Upper lobe of right lung (tissue), 1 donor: ENCODE measurements around the gene CACNG4. TPM values are rescaled to one million over a fixed set of nuclear protein-coding genes. Genes with fewer than 3 reads are reported as not detected.

Experiments
- ATAC-seq: fragments of 200-7000 bp; cut with Tn5 transposase; one replicate; pipeline ENCODE4 v1.9.1; 2020; ENCODE audit warnings: mild to moderate bottlenecking, moderate library complexity
- DNase-seq: peaks from one replicate; pipeline ENCODE4 v3.0.0-alpha.2; 2020
- H3K27ac ChIP-seq: fragments of 200-600 bp; one replicate; pipeline ENCODE4 v1.8.0; 2022
- H3K27me3 ChIP-seq: fragments of 200-600 bp; one replicate; pipeline ENCODE4 v1.8.0; 2022; ENCODE audit warnings: mild to moderate bottlenecking
- H3K36me3 ChIP-seq: fragments of 200-600 bp; one replicate; pipeline ENCODE4 v1.8.0; 2022
- H3K4me1 ChIP-seq: fragments of 200-600 bp; one replicate; pipeline ENCODE4 v1.8.0; 2022
- H3K4me3 ChIP-seq: fragments of 200-600 bp; one replicate; pipeline ENCODE4 v1.8.0; 2022; ENCODE audit warnings: mild to moderate bottlenecking
- H3K9me3 ChIP-seq: fragments of 200-600 bp; one replicate; pipeline ENCODE4 v1.8.0; 2022
- CTCF ChIP-seq: fragments of 200-600 bp; IDR thresholded peaks from one replicate; pipeline ENCODE4 v1.8.0; 2022; ENCODE audit warnings: antibody characterized with exemption
- intact Hi-C: fragments of 100-400 bp; cut with DNase I; formaldehyde crosslinking; loops from one replicate; pipeline ENCODE4 v1.11.0; 2022
- total RNA-seq: library from RNA; stranded (reverse); fragmentation: NEBNext Ultra II Directional; extraction: Animal tissue kit (Norgen Biotek cat#: 25700); gene quantifications from one replicate; pipeline ENCODE4 v1.2.1, GENCODE V29; 2021
- donor health status: DM: no; HTN: yes; CAD: no; lungs with severe emphysema.

The CACNG4 gene
- total RNA-seq, 1 donor from 2014 or later: 9.3 TPM

GRCh38 chr17:66930933-66931332 lies 33.6 kb upstream of the CACNG4 start:
- Histone ChIP-seq H3K9me3 (no peaks in the 10 kb centered on the region), H3K4me1 (no peaks in the 10 kb centered on the region), H3K4me3 (no peak overlapping the region), H3K27me3 (peaks cover 12% of the 10 kb centered on the region), H3K27ac (no peak overlapping the region), H3K36me3 (no peaks in the 10 kb centered on the region)
- no peak for TF ChIP-seq CTCF
- intact Hi-C loops: no loop called here
- DNase-seq: peak; percentile 29
- peak; percentile 70 for ATAC-seq

- Histone ChIP-seq H3K36me3 (no peaks in the 10 kb centered on the region), H3K9me3 (no peaks in the 10 kb centered on the region), H3K4me3 (no peak overlapping the region), H3K27ac (no peak overlapping the region), H3K27me3 (no peaks in the 10 kb centered on the region), H3K4me1 (no peaks in the 10 kb centered on the region)
- no peak for TF ChIP-seq CTCF
- intact Hi-C loops: no loop called here
- ATAC-seq (no peak), DNase-seq (peak; percentile 5)
Measured at GRCh38 chr17:66932311-66932710, 32.2 kb upstream of the CACNG4 start.

GRCh38 chr17:66934040-66934439 lies 30.5 kb upstream of the CACNG4 start:
- TF ChIP-seq CTCF: no peak
- no peak overlapping the region for H3K27ac ChIP-seq
- H3K27me3 ChIP-seq: no peaks in the 10 kb centered on the region
- H3K4me1 ChIP-seq: no peaks in the 10 kb centered on the region
- ATAC-seq: no peak
- intact Hi-C loops: no loop called here
- H3K4me3 ChIP-seq: no peak overlapping the region
- no peaks in the 10 kb centered on the region for H3K36me3 ChIP-seq
- no peaks in the 10 kb centered on the region for H3K9me3 ChIP-seq
- peak; percentile 16 for DNase-seq

- no peak overlapping the region for H3K27ac ChIP-seq
- no peak for TF ChIP-seq CTCF
- H3K4me3 ChIP-seq: no peak overlapping the region
- intact Hi-C loops: no loop called here
- H3K4me1 ChIP-seq: no peaks in the 10 kb centered on the region
- no peaks in the 10 kb centered on the region for H3K36me3 ChIP-seq
- peaks cover 3% of the 10 kb centered on the region for H3K27me3 ChIP-seq
- no peak for ATAC-seq
- H3K9me3 ChIP-seq: no peaks in the 10 kb centered on the region
- DNase-seq: no peak
Measured at GRCh38 chr17:66935717-66936116, 28.8 kb upstream of the CACNG4 start.

GRCh38 chr17:66938656-66939055 lies 25.9 kb upstream of the CACNG4 start:
- Histone ChIP-seq H3K4me1 (no peaks in the 10 kb centered on the region), H3K9me3 (no peaks in the 10 kb centered on the region), H3K27me3 (peaks cover 14% of the 10 kb centered on the region), H3K4me3 (no peak overlapping the region), H3K36me3 (no peaks in the 10 kb centered on the region), H3K27ac (no peak overlapping the region)
- intact Hi-C loops: no loop called here
- DNase-seq: peak; percentile 56
- ATAC-seq: no peak
- TF ChIP-seq CTCF: no peak

- Histone ChIP-seq H3K27me3 (peaks cover 14% of the 10 kb centered on the region), H3K4me3 (no peak overlapping the region), H3K27ac (no peak overlapping the region), H3K9me3 (no peaks in the 10 kb centered on the region), H3K4me1 (no peaks in the 10 kb centered on the region), H3K36me3 (no peaks in the 10 kb centered on the region)
- TF ChIP-seq CTCF: no peak
- ATAC-seq (no peak), DNase-seq (peak; percentile 29)
- intact Hi-C loops: no loop called here
Measured at GRCh38 chr17:66939461-66940114, 24.9 kb upstream of the CACNG4 start.
